ENCODE data around the gene RPL23. TPM values are rescaled to one million over a fixed set of nuclear protein-coding genes. Genes with fewer than 3 reads are reported as not detected.
"Not testable (repeated sequence)": the region's sequence is repeated elsewhere in the genome, so short reads cannot be mapped to it uniquely, and the experiment has no call there.

Gene RPL23
- polyA plus RNA-seq, 3 donors, result 1,758 to 5,491 (median 3,544) TPM

- WGBS, 3 donors, result 0 to 1% (median 0%) methylated on average over 32 to 53 of the region's 56 CpGs
- peak overlapping the region; percentile 1 for H3K27ac ChIP-seq (ENCODE audit: low read depth, low read length)
Measured at GRCh38 chr17:38870259-38871165, 17.0 kb upstream of the RPL23 start.

DNA sequence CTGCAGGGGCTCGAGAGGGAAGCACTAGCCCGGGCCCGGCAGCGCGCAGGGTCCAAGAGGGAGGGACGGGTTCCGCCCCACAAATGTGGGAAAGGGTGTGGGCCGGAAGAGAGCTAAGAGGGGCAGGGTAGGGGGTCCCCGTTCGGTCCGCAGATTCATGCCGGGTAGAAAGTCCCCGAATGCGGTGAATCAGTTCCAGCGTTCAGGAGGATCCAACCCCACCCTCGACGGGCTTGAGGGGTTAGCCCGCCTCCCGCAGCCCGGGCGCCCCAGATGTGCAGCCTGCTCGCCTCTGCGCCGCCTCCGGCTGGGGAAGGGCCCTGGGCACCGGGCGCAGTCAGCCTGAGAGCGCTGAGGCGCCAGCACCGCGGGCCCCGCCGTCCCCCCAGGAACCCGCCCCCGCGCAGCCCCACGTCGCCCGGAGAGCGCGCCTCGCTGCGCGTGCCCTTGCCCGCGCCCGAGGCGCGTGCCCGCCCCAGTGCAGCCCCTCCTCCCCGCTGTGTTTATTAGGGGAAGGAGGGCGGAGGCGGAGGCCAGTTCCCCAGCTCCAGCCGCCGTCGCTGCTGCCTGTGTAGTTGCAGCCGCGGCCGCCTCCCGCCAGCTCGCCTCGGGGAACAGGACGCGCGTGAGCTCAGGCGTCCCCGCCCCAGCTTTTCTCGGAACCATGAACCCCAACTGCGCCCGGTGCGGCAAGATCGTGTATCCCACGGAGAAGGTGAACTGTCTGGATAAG is 16.2 kb upstream of the RPL23 start, which contains the start of gene LASP1:
TSS of gene LASP1 (plus strand) at position 533 of the 733 bp plus-strand sequence. CDS start at position 665, 132 bp downstream.
- H3K27ac ChIP-seq (ENCODE audit: low read depth, low read length), result peak within 1 kb of the TSS; percentile 21
- 0 to 1% (median 1%) methylated on average over 54 to 73 of the region's 73 CpGs for WGBS, 3 donors

DNA sequence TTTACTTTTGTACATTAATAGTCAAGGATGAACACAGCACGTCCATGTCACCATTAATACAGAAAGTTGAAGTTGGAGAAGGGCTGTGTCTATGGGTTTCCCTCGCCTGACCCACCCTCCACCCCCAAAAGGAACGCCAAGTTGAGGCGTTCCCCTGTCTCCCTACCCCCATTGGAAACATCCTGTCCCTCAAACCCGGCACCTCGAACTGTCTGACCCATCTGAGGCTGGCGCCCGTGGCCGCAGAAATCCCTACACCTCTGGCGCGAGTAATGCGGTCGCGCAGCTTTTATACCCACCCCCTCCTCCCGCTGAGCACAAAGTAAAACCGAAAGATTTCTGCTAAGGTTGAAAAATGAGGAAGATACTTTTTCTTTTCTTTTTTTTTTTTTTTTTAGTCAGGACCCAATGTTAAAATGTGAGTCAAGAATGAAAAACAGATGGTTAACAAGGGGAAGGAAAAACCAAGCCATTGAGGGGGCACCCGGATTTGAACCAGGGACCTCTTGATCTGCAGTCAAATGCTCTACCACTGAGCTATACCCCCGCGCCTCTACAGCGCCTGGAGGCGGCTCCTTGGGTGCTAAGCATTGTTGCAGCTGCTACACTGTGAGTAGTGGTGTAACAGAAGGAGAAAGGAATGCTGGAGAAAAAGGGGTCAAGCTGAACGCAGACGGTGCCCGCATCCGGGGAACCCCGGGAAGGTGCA is 15.4 kb upstream of the RPL23 start:
- WGBS, 3 donors, result 0 to 5% (median 0%) methylated on average over 26 of the region's 26 CpGs
- H3K27ac ChIP-seq (ENCODE audit: low read depth, low read length), result peak overlapping the region; percentile 21

- 10 to 16% (median 13%) methylated on average over 25 of the region's 25 CpGs for WGBS, 3 donors
- no peak overlapping the region for H3K27ac ChIP-seq (ENCODE audit: low read depth, low read length)
Measured at GRCh38 chr17:38867968-38868816, 14.7 kb upstream of the RPL23 start.

GRCh38 chr17:38867179-38867967 is 13.9 kb upstream of the RPL23 start:
- H3K27ac ChIP-seq (ENCODE audit: low read depth, low read length), result no peak overlapping the region
- 21 to 35% (median 27%) methylated on average over 31 of the region's 31 CpGs for WGBS, 3 donors

DNA sequence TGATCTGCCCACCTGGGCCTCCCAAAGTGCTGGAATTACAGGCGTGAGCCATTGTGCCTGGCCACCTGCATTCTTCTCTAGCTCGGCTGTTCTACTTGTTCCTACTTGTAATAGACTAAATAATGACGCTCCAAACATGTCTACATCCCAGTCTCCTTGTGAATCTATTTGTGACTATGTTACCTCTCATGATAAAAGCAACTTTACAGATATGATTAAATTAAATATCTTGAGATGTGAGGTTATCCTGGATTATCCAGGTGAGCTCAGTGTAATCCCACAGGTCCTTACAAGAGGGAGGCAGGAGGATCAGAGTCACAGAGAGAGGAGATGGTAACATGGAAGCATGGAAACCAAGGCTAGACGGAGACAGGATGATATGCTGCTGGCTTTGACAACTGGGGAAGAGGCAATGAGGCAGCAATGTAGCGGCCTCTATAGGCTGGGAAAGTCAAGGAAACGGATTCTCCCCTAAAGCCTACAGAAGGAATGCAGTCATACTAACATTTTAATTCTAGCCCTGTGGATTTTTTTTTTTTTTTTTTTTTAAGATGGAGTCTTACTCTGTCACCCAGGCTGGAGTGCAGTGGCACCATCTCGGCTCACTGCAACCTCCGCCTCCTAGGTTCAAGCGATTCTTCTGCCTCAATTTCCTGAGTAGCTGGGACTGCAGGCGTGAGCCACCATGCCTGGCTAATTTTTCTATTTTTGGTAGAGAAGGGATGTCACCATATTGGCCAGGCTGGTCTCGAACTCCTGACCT is 11.3 kb upstream of the RPL23 start:
- no peak overlapping the region for H3K27ac ChIP-seq (ENCODE audit: low read depth, low read length)
- 66 to 73% (median 67%) methylated on average over 11 of the region's 11 CpGs for WGBS, 3 donors

DNA sequence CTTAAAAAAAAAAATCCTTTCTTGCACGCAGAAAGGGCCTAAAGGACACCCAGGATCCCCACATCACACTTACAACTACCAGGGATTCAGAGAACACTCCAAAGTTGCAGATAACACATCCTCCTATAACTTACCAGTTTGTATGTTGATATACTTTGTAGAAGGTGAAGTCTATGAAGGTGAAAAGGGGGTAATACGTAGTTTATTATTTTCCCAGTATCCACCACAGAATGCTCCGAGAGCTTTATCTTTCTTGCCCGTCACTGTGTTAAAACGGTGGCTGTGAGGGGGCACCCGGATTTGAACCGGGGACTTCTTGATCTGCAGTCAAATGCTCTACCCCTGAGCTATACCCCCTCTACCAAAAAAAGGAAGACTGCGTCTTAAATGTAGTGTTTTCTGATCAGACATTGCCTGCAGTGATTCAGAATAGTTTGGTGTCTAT is 7.9 kb upstream of the RPL23 start:
- H3K27ac ChIP-seq (ENCODE audit: low read depth, low read length), result no peak overlapping the region
- WGBS, 3 donors, result 18 to 24% (median 21%) methylated on average over 8 of the region's 8 CpGs

DNA sequence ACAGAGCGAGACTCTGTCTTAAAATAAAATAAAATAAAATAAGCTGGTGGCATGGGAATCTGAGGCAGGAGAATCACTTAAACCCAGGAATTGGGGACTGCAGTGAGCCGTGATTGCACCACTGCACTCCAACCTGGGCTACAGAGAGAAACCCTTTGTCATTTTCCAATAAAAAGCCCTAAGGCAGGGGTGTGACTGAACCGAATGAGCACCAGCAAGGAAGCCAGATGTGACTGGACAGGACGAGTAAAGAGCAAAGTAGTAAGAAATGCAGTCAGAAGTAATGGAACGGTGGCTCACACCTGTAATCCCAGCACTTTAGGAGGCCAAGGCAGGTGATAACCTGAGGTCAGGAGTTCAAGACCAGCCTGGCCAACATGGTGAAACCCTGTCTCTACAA is 3.8 kb upstream of the RPL23 start:
- WGBS, 3 donors, result 72 to 82% (median 73%) methylated on average over 5 of the region's 5 CpGs
- H3K27ac ChIP-seq (ENCODE audit: low read depth, low read length), result no peak overlapping the region

GRCh38 chr17:38855101-38855714 is 1.7 kb upstream of the RPL23 start:
- 86 to 92% (median 89%) methylated on average over 28 of the region's 28 CpGs for WGBS, 3 donors

GRCh38 chr17:38852771-38853291 is 690 bp downstream of the RPL23 start:
- peak overlapping the region; percentile 73 for H3K27ac ChIP-seq (ENCODE audit: low read depth, low read length)
- WGBS, 3 donors, result 1 to 2% (median 1%) methylated on average over 19 of the region's 19 CpGs

More at GRCh38 chr17:38855101-38855714, 1.7 kb upstream of the RPL23 start:
- H3K27ac ChIP-seq (ENCODE audit: low read depth, low read length), result not testable (repeated sequence)

DNA sequence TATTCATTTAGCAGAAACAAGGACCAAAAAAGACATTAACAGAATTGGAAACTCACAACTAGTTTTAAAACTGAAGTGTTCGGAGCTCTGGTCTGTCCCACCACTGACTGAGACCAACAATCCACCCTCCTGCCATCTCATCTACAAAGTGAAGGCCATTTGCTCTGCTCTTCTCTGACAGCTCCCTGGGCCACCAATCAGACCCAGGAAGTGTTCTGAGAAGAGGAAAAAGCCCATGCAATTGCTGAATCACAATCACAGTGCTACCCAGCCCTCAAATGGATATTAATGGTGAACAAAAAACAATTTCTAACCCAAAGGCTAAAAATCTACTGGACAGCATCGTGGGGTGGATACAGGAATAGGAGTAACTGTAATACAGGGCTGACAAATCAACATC is 2.1 kb downstream of the RPL23 start:
- H3K27ac ChIP-seq (ENCODE audit: low read depth, low read length), result no peak overlapping the region
- 35 to 51% (median 43%) methylated on average over 2 of the region's 2 CpGs for WGBS, 3 donors

DNA sequence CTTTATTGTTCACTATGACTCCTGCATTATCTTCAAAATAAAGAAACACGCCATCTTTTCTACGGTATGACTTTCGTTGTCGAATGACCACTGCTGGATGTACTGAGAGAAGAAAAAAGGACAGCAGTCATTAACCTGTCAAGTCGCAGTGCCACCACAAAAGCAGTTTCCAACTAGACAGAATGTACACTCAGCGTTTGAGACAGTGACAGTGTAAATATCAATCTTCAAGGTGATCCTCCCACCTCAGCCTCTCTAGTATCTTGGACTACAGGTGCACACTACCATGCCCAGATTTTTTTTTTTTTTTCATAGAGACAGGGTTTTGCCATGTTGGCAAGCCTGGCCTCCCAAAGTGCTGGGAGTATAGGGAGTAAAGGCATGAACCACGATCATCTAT is 3.1 kb downstream of the RPL23 start:
- no peak overlapping the region for H3K27ac ChIP-seq (ENCODE audit: low read depth, low read length)
- WGBS, 3 donors, result 61 to 79% (median 76%) methylated on average over 7 of the region's 7 CpGs

DNA sequence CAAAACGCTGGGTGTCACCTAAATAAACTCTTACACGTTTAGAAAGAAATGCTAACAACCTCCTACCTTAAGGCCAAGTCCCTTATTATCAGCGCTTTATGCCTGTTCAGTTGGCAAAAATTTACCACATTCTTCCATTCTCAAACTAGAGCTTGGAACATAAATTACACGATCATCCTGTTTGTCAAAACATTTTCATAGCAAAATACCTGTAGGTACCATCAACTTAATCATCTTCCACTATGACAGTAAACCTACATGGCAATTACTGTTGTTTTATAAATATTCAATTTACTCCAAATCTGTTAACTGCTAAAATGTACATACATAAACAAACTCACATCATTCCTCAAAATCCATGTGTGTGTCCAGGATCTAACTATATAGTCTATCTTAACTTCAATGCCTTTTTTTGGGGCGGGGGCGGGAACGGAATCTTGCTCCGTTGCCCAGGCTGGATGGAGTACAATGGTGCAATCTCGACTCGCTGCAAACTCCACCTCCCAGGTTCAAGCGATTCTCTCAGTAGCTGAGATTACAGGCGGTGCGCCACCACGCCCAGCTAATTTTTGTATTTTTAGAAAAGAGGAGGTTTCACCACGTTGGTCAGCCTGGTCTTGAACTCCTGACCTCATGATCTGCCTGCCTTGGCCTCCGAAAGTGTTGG is 4.4 kb downstream of the RPL23 start:
- H3K27ac ChIP-seq (ENCODE audit: low read depth, low read length), result no peak overlapping the region
- 76 to 79% (median 77%) methylated on average over 16 of the region's 16 CpGs for WGBS, 3 donors

DNA sequence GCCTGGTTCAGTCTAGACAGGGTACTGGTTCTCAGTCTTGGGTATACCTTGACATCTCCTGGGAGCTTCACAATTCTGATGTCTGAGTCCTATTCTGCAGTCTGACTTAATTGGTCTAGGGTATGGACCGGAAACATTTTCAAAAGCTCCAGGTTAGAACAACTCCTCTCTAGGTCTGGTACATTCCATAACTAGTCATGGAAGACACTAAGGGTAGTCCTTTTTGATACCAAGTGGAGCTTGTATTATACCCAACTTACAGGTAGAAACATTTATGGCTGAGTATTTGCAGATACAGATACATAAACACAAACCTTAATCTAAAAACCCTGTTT is 5.0 kb downstream of the RPL23 start:
- 100% methylated on average over 1 of the region's 1 CpG for WGBS, 3 donors
- no peak overlapping the region for H3K27ac ChIP-seq (ENCODE audit: low read depth, low read length)

DNA sequence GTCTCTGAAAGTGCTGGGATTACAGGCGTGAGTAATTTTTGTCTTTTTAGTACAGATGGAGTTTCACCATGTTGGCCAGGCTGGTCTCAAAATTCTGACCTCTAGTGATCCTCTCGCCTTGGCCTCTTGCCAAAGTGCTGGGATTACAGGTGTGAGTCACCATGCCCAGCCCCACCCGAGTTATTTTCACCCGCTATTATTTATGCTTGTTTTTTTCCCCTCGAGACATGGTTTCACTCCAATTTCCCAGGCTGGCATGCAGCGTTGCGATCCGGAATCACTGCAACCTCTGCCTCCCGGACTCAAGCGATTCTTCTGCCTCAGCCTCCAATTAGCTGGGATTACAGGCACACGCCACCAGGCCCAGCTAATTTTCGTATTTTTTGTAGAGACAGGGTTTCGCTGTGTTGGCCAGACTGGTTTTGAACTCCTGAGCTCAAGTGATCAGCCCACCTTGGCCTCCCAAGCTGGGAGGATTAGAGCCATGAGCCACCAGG is 9.2 kb downstream of the RPL23 start:
- no peak overlapping the region for H3K27ac ChIP-seq (ENCODE audit: low read depth, low read length)
- WGBS, 3 donors, result 74 to 77% (median 74%) methylated on average over 13 of the region's 13 CpGs

All from adipose tissue (tissue), 3 donors.